Measurements from ENCODE around the gene LAP3.

LAP3 gene

DNA sequence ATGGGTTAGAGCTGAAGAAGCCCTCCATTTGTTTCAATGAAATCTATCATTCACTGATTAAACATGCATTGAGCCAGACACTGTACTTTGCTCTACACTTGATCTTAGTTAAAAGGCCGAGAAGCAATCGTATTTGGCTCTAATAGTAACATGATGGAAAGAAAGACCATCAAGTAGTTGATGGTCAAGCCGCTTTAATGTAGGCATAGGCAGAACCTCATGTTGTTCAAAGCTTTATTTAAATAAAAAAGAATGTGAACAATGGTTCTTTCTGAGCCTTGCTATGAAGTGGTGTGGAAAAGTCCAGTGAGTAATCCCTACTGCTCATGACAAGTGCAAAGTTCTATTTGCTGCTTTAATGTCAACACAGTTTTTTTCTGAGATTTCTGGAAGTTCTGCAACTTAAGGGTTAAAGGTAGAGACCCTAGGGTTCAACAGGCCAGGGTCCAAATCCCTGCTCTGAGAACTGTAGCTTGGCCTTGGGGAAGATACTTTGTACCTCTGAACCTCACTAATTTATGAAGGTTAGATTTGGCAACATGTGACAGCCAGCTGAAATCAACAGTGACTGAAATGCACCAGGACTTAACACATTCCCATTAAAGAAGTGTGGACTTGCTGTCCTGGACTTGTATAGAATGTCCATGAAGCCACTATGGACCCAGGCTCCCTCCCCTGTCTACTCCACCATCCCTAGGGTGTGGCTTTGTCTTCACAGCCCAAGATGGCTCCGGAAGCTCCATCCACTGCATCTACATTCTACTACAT, 17.9 kb upstream of the LAP3 start:
- CTCF ChIA-PET = interaction anchor here (1.3 to 2.1 kb wide), 2 partner anchors 10 to 250 kb away, joined by 5 to 13 read pairs; no protein-coding TSS in a partner anchor
- no peak for DNase-seq (ENCODE audit: low read depth, low spot score)

DNA sequence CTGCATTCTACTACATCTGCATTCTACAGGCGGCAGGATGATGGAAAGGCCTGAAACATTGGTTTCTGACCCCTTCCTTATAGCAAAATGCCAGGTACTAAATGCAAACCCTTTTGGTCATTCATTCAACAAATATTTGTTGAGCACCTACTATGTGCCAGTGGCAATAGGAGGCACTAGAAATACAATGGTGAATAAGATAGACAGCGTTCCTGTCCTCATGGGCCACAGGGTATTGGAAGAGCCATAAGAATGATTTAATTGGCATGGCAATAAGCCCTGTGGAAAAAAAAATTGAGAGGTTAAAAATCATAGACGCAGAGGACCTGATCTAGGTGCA, 17.3 kb upstream of the LAP3 start:
- POLR2A ChIA-PET = no interaction called here
- H3K4me3 ChIP-seq (ENCODE audit: low read depth, low read length) = no peak overlapping the region
- TF ChIP-seq, protein P1, sequence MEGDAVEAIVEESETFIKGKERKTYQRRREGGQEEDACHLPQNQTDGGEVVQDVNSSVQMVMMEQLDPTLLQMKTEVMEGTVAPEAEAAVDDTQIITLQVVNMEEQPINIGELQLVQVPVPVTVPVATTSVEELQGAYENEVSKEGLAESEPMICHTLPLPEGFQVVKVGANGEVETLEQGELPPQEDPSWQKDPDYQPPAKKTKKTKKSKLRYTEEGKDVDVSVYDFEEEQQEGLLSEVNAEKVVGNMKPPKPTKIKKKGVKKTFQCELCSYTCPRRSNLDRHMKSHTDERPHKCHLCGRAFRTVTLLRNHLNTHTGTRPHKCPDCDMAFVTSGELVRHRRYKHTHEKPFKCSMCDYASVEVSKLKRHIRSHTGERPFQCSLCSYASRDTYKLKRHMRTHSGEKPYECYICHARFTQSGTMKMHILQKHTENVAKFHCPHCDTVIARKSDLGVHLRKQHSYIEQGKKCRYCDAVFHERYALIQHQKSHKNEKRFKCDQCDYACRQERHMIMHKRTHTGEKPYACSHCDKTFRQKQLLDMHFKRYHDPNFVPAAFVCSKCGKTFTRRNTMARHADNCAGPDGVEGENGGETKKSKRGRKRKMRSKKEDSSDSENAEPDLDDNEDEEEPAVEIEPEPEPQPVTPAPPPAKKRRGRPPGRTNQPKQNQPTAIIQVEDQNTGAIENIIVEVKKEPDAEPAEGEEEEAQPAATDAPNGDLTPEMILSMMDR (IDR thresholded peaks at IDR 0.05; ENCODE audit: insufficient read depth, low read length, missing control alignments) = no peak
- CTCF ChIA-PET = no interaction called here
- DNase-seq (ENCODE audit: low read depth, low spot score) = no peak

More for the DNA sequence above, 17.9 kb upstream of the LAP3 start:
- POLR2A ChIA-PET = no interaction called here
- TF ChIP-seq, protein P1 (IDR thresholded peaks at IDR 0.05; ENCODE audit: insufficient read depth, low read length, missing control alignments) = no peak
- H3K4me3 ChIP-seq (ENCODE audit: low read depth, low read length) = no peak overlapping the region

DNA sequence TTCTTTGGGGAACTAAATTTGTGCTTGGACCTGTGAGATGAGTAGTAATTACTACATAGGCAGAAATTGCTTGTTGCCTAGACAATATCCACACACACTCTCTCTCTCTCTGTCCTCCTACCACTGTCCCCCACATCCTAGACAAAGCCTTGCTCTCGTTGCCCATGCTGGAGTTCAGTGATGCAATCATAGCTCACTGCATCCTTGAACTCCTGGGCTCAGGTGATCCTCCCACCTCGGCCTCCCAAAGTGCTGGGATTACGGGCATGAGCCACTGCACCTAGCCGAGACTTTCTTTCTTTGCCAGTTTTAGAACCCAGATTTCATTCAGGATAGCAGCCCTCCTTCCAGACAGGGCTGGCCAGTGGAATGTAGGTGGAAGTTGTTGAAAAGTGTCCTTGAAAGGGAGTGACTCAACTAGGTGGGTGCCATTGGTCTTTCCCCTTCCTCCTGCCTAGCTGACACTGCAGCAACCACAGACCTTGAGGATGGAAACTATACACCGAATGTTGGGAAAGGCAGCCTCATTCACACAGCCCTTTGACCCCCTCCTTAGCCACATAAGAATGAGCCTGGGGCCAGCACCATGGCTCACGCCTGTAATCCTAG, 16.8 kb upstream of the LAP3 start:
- ChIA-PET CTCF (interaction anchor here (4.3 kb wide), 1 partner anchor 11 kb away, joined by 14 read pairs; no protein-coding TSS in a partner anchor), POLR2A (no interaction called here)
- H3K4me3 ChIP-seq (ENCODE audit: low read depth, low read length) = no peak overlapping the region
- DNase-seq (ENCODE audit: low read depth, low spot score) = no peak
- TF ChIP-seq, protein P1 (IDR thresholded peaks at IDR 0.05; ENCODE audit: insufficient read depth, low read length, missing control alignments) = no peak

DNA sequence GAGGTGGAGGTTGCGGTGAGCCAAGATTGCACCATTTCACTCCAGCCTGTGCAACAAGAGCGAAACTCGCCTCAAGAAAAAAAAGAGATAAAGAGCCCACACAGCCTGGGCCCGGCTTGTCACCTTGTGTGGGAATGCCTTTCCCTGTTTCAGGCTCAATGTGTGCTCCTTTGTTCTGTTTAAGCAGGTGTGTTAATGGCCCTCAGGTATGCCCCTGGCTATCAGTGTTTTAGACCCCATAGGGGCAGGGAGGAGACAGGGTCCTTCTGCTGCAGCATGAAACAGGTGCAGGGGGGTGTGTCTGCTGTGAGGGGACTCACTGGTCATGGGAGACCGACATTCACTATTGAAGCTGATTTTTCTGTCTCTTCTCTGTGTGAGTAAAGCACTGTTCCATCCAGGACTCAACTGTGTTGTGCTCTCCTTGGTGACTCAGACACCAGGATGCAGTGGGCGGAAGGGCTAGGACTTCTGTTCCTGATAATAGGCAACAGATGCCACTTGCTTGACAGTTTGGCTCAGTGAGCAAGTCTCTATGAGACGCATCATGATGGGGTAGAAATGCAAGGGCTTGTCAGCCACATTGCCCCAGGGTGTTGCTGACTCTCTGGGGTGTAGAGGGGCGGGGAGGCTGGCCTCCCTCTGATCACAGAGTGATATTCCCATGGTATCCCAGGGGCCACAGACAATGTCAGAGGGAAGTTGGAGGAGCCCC, 15.6 kb upstream of the LAP3 start:
- TF ChIP-seq, protein P1 (IDR thresholded peaks at IDR 0.05; ENCODE audit: insufficient read depth, low read length, missing control alignments) = no peak
- H3K4me3 ChIP-seq (ENCODE audit: low read depth, low read length) = no peak overlapping the region
- ChIA-PET POLR2A (no interaction called here), CTCF (interaction anchor here (4.3 kb wide), 1 partner anchor 12 kb away, joined by 14 read pairs; no protein-coding TSS in a partner anchor)
- DNase-seq (ENCODE audit: low read depth, low spot score) = no peak

DNA sequence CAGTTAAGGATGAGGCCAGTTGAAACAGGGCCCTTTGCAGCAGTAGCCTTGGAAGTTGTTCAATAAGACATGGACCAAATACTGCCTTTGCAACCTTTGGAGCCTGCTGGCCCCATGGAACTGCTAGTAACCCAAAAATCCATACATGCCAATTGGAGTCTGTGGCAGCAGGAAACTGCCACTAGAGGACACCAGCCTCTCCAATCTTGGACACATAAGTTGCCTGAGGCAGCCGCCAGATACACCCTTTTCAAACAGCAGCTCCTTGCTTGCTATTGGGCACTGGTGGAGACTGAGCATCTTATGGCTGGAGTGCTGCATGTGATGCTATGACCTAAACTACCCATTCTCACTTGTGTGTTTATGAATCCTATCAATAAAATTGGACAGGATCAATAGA, 14.8 kb upstream of the LAP3 start:
- POLR2A ChIA-PET = no interaction called here
- CTCF ChIA-PET = interaction anchor here (1.3 to 4.3 kb wide), 3 partner anchors 9 to 16 kb away, joined by 3 to 14 read pairs (median 3); no protein-coding TSS in a partner anchor
- TF ChIP-seq, protein P1 (IDR thresholded peaks at IDR 0.05; ENCODE audit: insufficient read depth, low read length, missing control alignments) = no peak
- DNase-seq (ENCODE audit: low read depth, low spot score) = no peak
- no peak overlapping the region for H3K4me3 ChIP-seq (ENCODE audit: low read depth, low read length)

DNA sequence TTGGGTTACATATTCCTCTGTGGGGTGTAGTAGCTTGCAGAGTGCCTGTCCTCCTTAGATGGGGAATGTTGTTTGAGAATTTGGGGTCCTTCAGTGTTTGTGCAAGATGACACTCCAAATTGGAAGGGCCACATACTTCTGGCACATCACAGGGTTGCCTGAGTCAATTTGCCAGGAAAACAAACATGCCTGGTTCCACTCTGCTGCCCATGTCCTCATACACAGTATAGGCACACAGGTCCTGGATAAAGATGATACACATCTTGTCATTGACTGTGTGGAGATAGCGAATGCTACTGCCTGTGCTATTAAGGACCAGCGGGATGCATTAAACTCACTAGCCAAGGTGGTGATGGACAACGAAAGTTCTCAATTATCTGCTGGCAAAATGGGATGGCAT, 11.2 kb upstream of the LAP3 start:
- ChIA-PET POLR2A (no interaction called here), CTCF (interaction anchor here (1.0 kb wide), 1 partner anchor 19 kb away, joined by 3 read pairs; no protein-coding TSS in a partner anchor)
- H3K4me3 ChIP-seq (ENCODE audit: low read depth, low read length) = no peak overlapping the region
- DNase-seq (ENCODE audit: low read depth, low spot score) = no peak
- TF ChIP-seq, protein P1 (IDR thresholded peaks at IDR 0.05; ENCODE audit: insufficient read depth, low read length, missing control alignments) = no peak
